ENCODE data around the gene ITPRID1. TPM values are rescaled to one million over a fixed set of nuclear protein-coding genes. Genes with fewer than 3 reads are reported as not detected.

The ITPRID1 gene
- total and polyA plus RNA-seq, 9 of the 15 experiments (the other 6 are each of a cell fraction or from before 2014, with no cell fraction given), result not detected

- Histone ChIP-seq H4K20me1 (replicated peaks; ENCODE audit: control insufficient read depth, insufficient read depth, low read length) (no peaks in the 10 kb centered on the region), H3K79me2 (ENCODE audit: control insufficient read depth, insufficient read depth, low read length) (no peaks in the 10 kb centered on the region), H3K9me3 (replicated peaks; ENCODE audit: control insufficient read depth, insufficient read depth, low read depth, low read length) (no peaks in the 10 kb centered on the region), H3K4me1 (replicated peaks in 1 of 2; ENCODE audit: control insufficient read depth in 2 of 2, insufficient read depth in 2 of 2, low read length in 2 of 2) (no peaks in the 10 kb centered on the region), H3K9ac (ENCODE audit: insufficient read depth in 1 of 2, low read depth in 2 of 2, low read length in 2 of 2) (no peak overlapping the region), H2AFZ (ENCODE audit: low read depth, low read length) (no peak overlapping the region), H3K9me1 (ENCODE audit: control insufficient read depth, insufficient read depth, low read length) (no peaks in the 10 kb centered on the region), H3K4me2 (ENCODE audit: insufficient read depth, low read length) (no peak overlapping the region), H3K4me3 (no peak overlapping the region), H3K27ac (ENCODE audit: extremely low read depth, low read depth, low read length) (no peak overlapping the region), H3K36me3 (ENCODE audit: control insufficient read depth, insufficient read depth, low read length) (no peaks in the 10 kb centered on the region), H3K27me3 (ENCODE audit: control insufficient read depth in 2 of 2, insufficient read depth in 2 of 2, low read length in 2 of 2) (no peaks in the 10 kb centered on the region)
- POLR2A ChIA-PET, result interaction anchor here (1.1 kb wide), 1 partner anchor 8 kb away, joined by 3 read pairs; no protein-coding TSS in a partner anchor
- DNase-seq (ENCODE audit: extremely low read depth in 1 of 4, low spot score in 3 of 4), result no peak
- in situ Hi-C loops (cut with MboI), result no loop called here
- no peak for FAIRE-seq
- CTCF ChIA-PET (ENCODE audit: low intra/inter-chr PET ratio), result no interaction called here
- no peak for ATAC-seq
- intact Hi-C loops (cut with micrococcal nuclease), result no loop called here
- TF ChIP-seq BACH1 (tag; IDR thresholded peaks at IDR 0.05) (no peak), CBX5 (IDR thresholded peaks at IDR 0.05; ENCODE audit: borderline replicate concordance, low read depth) (no peak), ZNF436 (CRISPR knock-in tag; IDR thresholded peaks at IDR 0.05) (no peak), RAD51 (IDR thresholded peaks at IDR 0.05; ENCODE audit: borderline replicate concordance, low read depth) (no peak), THAP7 (CRISPR knock-in tag; IDR thresholded peaks at IDR 0.05) (no peak), ZHX1 (conservative IDR thresholded peaks at IDR 0.05; ENCODE audit: low read length) (no peak)
- 0% methylated on average over 3 of the region's 3 CpGs for WGBS (ENCODE audit: insufficient coverage, low coverage, missing lambda C conversion rate)
- no TSS peak for BruUV-seq (replicated peaks)
These were observed 126.5 kb downstream of the ITPRID1 start for GRCh38 chr7:31640381-31640780.
